ENCODE measurements around the gene DTX4.

- TF ChIP-seq CTCF (IDR thresholded peaks at IDR 0.05) (no peak), POLR2A (IDR thresholded peaks at IDR 0.05) (no peak)
These were observed 40.3 kb downstream of the DTX4 start for GRCh38 chr11:59212222-59212621.

Measured in testis (tissue), 2 donors.